ENCODE results near the gene MTIF2. TPM values are rescaled to one million over a fixed set of nuclear protein-coding genes. Genes with fewer than 3 reads are reported as not detected.

Gene MTIF2
- total RNA-seq, 1 donor from 2014 or later, result 23.1 TPM

DNA sequence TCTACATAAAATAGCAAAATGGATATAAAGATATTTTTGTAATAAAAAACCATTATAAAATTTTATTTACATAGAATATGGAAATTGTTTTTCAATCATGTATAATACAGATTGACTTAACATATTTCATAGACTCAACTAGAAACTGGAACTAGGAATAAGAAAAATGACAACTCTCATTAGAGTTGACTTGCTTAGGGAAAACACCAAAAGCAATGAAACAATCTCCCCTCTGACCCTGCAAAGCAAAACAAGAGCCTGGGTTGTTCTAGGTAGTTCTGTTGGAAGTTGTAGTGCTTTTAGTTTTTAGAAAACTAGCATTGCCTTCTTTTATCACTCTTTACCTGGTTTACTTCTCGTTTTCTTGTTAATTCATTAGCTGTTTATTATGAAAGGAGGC, 32.2 kb upstream of the MTIF2 start:
- no peaks in the 10 kb centered on the region for H3K79me2 ChIP-seq (ENCODE audit: insufficient read depth, low read length)
- H3K9ac ChIP-seq (ENCODE audit: low read length), result no peak overlapping the region
- H3K27ac Mint-ChIP-seq (ENCODE audit: unreplicated experiment), result no peak overlapping the region
- H3K36me3 ChIP-seq (ENCODE audit: insufficient read depth, low read length), result peaks cover 3% of the 10 kb centered on the region
- no peak overlapping the region for H3K27ac ChIP-seq (ENCODE audit: low read depth, low read length)
- H3K4me1 ChIP-seq (ENCODE audit: insufficient read depth, low read length), result no peaks in the 10 kb centered on the region
- H3K4me1 Mint-ChIP-seq (ENCODE audit: low read depth, unreplicated experiment), result no peaks in the 10 kb centered on the region
- no peak overlapping the region for H3K4me3 ChIP-seq (ENCODE audit: insufficient read depth, low read depth, low read length)
- no peaks in the 10 kb centered on the region for H3K9me3 ChIP-seq (ENCODE audit: insufficient read depth, low read depth, low read length)
- TF ChIP-seq, protein P1, sequence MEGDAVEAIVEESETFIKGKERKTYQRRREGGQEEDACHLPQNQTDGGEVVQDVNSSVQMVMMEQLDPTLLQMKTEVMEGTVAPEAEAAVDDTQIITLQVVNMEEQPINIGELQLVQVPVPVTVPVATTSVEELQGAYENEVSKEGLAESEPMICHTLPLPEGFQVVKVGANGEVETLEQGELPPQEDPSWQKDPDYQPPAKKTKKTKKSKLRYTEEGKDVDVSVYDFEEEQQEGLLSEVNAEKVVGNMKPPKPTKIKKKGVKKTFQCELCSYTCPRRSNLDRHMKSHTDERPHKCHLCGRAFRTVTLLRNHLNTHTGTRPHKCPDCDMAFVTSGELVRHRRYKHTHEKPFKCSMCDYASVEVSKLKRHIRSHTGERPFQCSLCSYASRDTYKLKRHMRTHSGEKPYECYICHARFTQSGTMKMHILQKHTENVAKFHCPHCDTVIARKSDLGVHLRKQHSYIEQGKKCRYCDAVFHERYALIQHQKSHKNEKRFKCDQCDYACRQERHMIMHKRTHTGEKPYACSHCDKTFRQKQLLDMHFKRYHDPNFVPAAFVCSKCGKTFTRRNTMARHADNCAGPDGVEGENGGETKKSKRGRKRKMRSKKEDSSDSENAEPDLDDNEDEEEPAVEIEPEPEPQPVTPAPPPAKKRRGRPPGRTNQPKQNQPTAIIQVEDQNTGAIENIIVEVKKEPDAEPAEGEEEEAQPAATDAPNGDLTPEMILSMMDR (IDR thresholded peaks at IDR 0.05; ENCODE audit: insufficient read depth, low read depth, low read length), result no peak
- no peak for TF ChIP-seq EZH2 (IDR thresholded peaks at IDR 0.05; ENCODE audit: insufficient read depth, low read length)
- H2AFZ ChIP-seq (ENCODE audit: low read depth, low read length), result no peak overlapping the region
- peaks cover 4% of the 10 kb centered on the region for H3K36me3 Mint-ChIP-seq (ENCODE audit: low read depth, unreplicated experiment)
- DNase-seq (ENCODE audit: low read depth) (no peak), FAIRE-seq (no peak)
- no peak overlapping the region for H3K4me3 Mint-ChIP-seq (ENCODE audit: unreplicated experiment)
- H3K9me3 Mint-ChIP-seq (ENCODE audit: unreplicated experiment), result no peaks in the 10 kb centered on the region
- H4K20me1 ChIP-seq (ENCODE audit: insufficient read depth, low read length), result no peaks in the 10 kb centered on the region
- H3K27me3 Mint-ChIP-seq (ENCODE audit: low read depth, unreplicated experiment), result no peaks in the 10 kb centered on the region
- H3K4me2 ChIP-seq (ENCODE audit: low read length), result no peak overlapping the region
- no peaks in the 10 kb centered on the region for H3K27me3 ChIP-seq (ENCODE audit: insufficient read depth, low read length)

DNA sequence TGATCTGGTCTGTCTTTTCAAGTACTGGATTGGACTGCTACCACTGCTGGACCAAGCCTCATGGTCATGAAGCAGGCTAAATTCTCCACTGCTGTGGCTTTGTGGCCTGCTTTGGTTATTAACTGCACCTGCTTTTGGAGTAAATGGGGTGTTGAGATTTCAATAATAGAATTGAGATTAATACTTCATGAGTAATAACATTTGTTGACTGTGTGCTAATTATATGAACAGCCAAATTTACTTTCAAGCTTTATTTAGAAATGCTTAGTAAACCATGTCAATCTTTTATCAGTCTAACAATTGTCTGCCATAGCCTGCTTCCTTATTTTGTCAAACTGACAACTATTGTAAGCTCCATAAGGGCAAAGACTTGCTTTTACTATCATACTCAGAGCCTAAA, 27.4 kb upstream of the MTIF2 start:
- Histone ChIP-seq H3K79me2 (ENCODE audit: insufficient read depth, low read length) (no peaks in the 10 kb centered on the region), H3K4me1 (ENCODE audit: insufficient read depth, low read length) (no peaks in the 10 kb centered on the region), H4K20me1 (ENCODE audit: insufficient read depth, low read length) (no peaks in the 10 kb centered on the region), H3K9ac (ENCODE audit: low read length) (no peak overlapping the region), H3K9me3 (ENCODE audit: insufficient read depth, low read depth, low read length) (no peaks in the 10 kb centered on the region), H2AFZ (ENCODE audit: low read depth, low read length) (no peak overlapping the region), H3K4me3 (ENCODE audit: insufficient read depth, low read depth, low read length) (no peak overlapping the region), H3K27ac (ENCODE audit: low read depth, low read length) (no peak overlapping the region), H3K36me3 (ENCODE audit: insufficient read depth, low read length) (peaks cover 15% of the 10 kb centered on the region), H3K4me2 (ENCODE audit: low read length) (no peak overlapping the region), H3K27me3 (ENCODE audit: insufficient read depth, low read length) (no peaks in the 10 kb centered on the region)
- Mint-ChIP-seq H3K9me3 (ENCODE audit: unreplicated experiment) (no peaks in the 10 kb centered on the region), H3K27ac (ENCODE audit: unreplicated experiment) (no peak overlapping the region), H3K27me3 (ENCODE audit: low read depth, unreplicated experiment) (no peaks in the 10 kb centered on the region), H3K4me1 (ENCODE audit: low read depth, unreplicated experiment) (peaks cover 8% of the 10 kb centered on the region), H3K36me3 (ENCODE audit: low read depth, unreplicated experiment) (peaks cover 11% of the 10 kb centered on the region), H3K4me3 (ENCODE audit: unreplicated experiment) (no peak overlapping the region)
- no peak for DNase-seq (ENCODE audit: low read depth)
- TF ChIP-seq EZH2 (IDR thresholded peaks at IDR 0.05; ENCODE audit: insufficient read depth, low read length), result no peak
- TF ChIP-seq, protein P1 (IDR thresholded peaks at IDR 0.05; ENCODE audit: insufficient read depth, low read depth, low read length), result no peak
- FAIRE-seq, result no peak

DNA sequence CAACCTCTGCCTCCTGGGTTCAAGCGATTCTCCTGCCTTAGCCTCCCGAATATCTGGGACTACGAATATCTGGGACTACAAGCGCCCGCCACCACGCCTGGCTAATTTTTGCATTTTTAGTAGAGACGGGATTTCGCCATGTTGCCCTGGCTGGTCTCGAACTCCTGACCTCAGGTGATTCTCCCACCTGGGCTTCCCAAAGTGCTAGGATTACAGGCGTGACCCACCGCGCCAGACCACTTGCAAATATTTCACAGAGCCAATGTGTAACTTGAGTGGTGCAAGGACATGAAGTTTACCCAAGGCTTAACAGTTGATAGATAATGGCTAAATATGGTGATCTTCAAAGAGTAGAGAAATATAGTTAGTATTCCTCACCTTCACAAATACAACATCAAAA, 14.1 kb upstream of the MTIF2 start:
- no peak overlapping the region for H3K27ac ChIP-seq (ENCODE audit: low read depth, low read length)
- peaks cover 5% of the 10 kb centered on the region for H3K79me2 ChIP-seq (ENCODE audit: insufficient read depth, low read length)
- Mint-ChIP-seq H3K27ac (ENCODE audit: unreplicated experiment) (no peak overlapping the region), H3K9me3 (ENCODE audit: unreplicated experiment) (no peaks in the 10 kb centered on the region), H3K36me3 (ENCODE audit: low read depth, unreplicated experiment) (peaks cover 7% of the 10 kb centered on the region), H3K4me1 (ENCODE audit: low read depth, unreplicated experiment) (peaks cover 16% of the 10 kb centered on the region), H3K4me3 (ENCODE audit: unreplicated experiment) (peak overlapping the region; percentile 84), H3K27me3 (ENCODE audit: low read depth, unreplicated experiment) (no peaks in the 10 kb centered on the region)
- no peak for FAIRE-seq
- peak overlapping the region; percentile 93 for H3K4me2 ChIP-seq (ENCODE audit: low read length)
- no peaks in the 10 kb centered on the region for H3K9me3 ChIP-seq (ENCODE audit: insufficient read depth, low read depth, low read length)
- H4K20me1 ChIP-seq (ENCODE audit: insufficient read depth, low read length), result no peaks in the 10 kb centered on the region
- no peak overlapping the region for H2AFZ ChIP-seq (ENCODE audit: low read depth, low read length)
- DNase-seq (ENCODE audit: low read depth), result no peak
- TF ChIP-seq, protein P1 (IDR thresholded peaks at IDR 0.05; ENCODE audit: insufficient read depth, low read depth, low read length), result no peak
- no peak for TF ChIP-seq EZH2 (IDR thresholded peaks at IDR 0.05; ENCODE audit: insufficient read depth, low read length)
- H3K36me3 ChIP-seq (ENCODE audit: insufficient read depth, low read length), result no peaks in the 10 kb centered on the region
- H3K27me3 ChIP-seq (ENCODE audit: insufficient read depth, low read length), result no peaks in the 10 kb centered on the region
- peaks cover 9% of the 10 kb centered on the region for H3K4me1 ChIP-seq (ENCODE audit: insufficient read depth, low read length)
- H3K9ac ChIP-seq (ENCODE audit: low read length), result no peak overlapping the region
- H3K4me3 ChIP-seq (ENCODE audit: insufficient read depth, low read depth, low read length), result no peak overlapping the region
